Erythroblast (primary cell): ENCODE measurements around the gene D2HGDH.
"Not testable (repeated sequence)": the region's sequence is repeated elsewhere in the genome, so short reads cannot be mapped to it uniquely, and the experiment has no call there.

Experiments used
- GATA1 ChIP-seq: IDR thresholded peaks from 2 replicates; pipeline ENCODE4 v1.6.1; 2011; ENCODE audit warnings: low read depth, mild to moderate bottlenecking, control low read depth, low read length, moderate library complexity
- POLR2A ChIP-seq: IDR thresholded peaks from 2 replicates; pipeline ENCODE4 v1.6.1; 2011; ENCODE audit warnings: mild to moderate bottlenecking, low read length

DNA sequence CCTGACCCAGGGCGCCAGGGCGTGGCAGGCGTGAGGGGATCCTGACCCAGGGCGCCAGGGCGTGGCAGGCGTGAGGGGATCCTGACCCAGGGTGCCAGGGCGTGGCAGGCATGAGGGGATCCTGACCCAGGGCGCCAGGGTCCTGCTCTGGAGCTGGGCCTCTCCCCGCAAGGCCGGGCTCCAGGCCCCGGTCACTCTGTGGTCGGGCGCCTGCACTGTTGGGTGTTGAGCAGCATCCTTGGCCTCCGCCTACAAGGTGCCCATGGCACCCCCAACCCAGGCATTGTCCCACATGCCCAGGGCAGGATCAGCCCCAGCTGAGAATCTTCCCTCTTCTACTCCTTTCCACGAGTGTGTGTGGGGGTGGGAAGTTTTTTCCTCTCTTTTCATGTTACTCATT lies 8.6 kb downstream of the D2HGDH start:
- not testable (repeated sequence) for TF ChIP-seq POLR2A, GATA1
